CD4-positive, alpha-beta T cell (primary cell): ENCODE results near the gene TAGLN3. TPM values are rescaled to one million over a fixed set of nuclear protein-coding genes. Genes with fewer than 3 reads are reported as not detected.

Experiments used
- ATAC-seq: fragments of 200-7000 bp; cut with Tn5 transposase; one replicate; pipeline ENCODE4 v1.10.0; 2022; ENCODE audit warnings: mild to moderate bottlenecking; ENCODE audit not compliant: poor library complexity
- CTCF ChIA-PET: fragments of 350-600 bp; sonication (Branson Sonifier 250); formaldehyde crosslinking; loops from one replicate; lab custom pipeline; 2021; ENCODE audit warnings: antibody characterized with exemption, inconsistent platforms; lab: Charles Lee
- POLR2A ChIA-PET: fragments of 350-600 bp; sonication (Branson Sonifier 250); formaldehyde crosslinking; loops from one replicate; lab custom pipeline; 2021; ENCODE audit warnings: antibody characterized with exemption, inconsistent platforms; lab: Charles Lee
- DNase-seq, 14 experiments: peaks; one replicate each; pipeline ENCODE4 v3.0.0-alpha.2; 2013 to 2020; ENCODE audit warnings: mixed read lengths in 2 of 14
- H3K27ac ChIP-seq, 2 donors: one replicate each; pipeline versions ENCODE4 v1.5.1 to v1.7.0; 2013; ENCODE audit warnings: low read length in 2 of 2, low read depth in 1 of 2, mild to moderate bottlenecking in 1 of 2
- H3K27me3 ChIP-seq, 2 experiments: 1 replicate in 1 of 2; 2 replicates in 1 of 2; pipeline versions ENCODE4 v1.6.1 to v1.7.0; 2013; ENCODE audit warnings: low read length in 2 of 2, control low read depth in 1 of 2, mild to moderate bottlenecking in 1 of 2, moderate library complexity in 1 of 2; ENCODE audit not compliant: insufficient read depth in 2 of 2, control insufficient read depth in 1 of 2
- H3K36me3 ChIP-seq: one replicate; pipeline ENCODE4 v1.6.1; 2013; ENCODE audit warnings: low read length, control low read depth; ENCODE audit not compliant: insufficient read depth
- H3K4me1 ChIP-seq: one replicate; pipeline ENCODE4 v1.6.1; 2013; ENCODE audit warnings: low read length, control low read depth; ENCODE audit not compliant: insufficient read depth
- H3K4me3 ChIP-seq: one replicate; pipeline ENCODE4 v1.5.1; 2013; ENCODE audit warnings: mild to moderate bottlenecking, low read length, moderate library complexity
- H3K9me3 ChIP-seq, 2 experiments: 1 replicate in 1 of 2; 2 replicates in 1 of 2; pipeline versions ENCODE4 v1.6.1 to v1.7.0; 2013; ENCODE audit warnings: low read length in 2 of 2, mild to moderate bottlenecking in 2 of 2, control low read depth in 1 of 2, moderate library complexity in 1 of 2; ENCODE audit not compliant: control insufficient read depth in 1 of 2, insufficient read depth in 1 of 2
- H3K27ac Mint-ChIP-seq: one replicate; pipeline ENCODE4 v1.8.0; 2020; ENCODE audit warnings: mixed read lengths
- H3K27me3 Mint-ChIP-seq: one replicate; pipeline ENCODE4 v1.8.0; 2021; ENCODE audit warnings: mixed read lengths
- H3K36me3 Mint-ChIP-seq: one replicate; pipeline ENCODE4 v1.8.0; 2021; ENCODE audit warnings: low read depth, mixed read lengths
- H3K4me1 Mint-ChIP-seq: one replicate; pipeline ENCODE4 v1.8.0; 2021; ENCODE audit warnings: low read depth, mixed read lengths
- H3K4me3 Mint-ChIP-seq: one replicate; pipeline ENCODE4 v1.8.0; 2020; ENCODE audit warnings: mild to moderate bottlenecking, mixed read lengths
- H3K9me3 Mint-ChIP-seq: one replicate; pipeline ENCODE4 v1.8.0; 2020; ENCODE audit warnings: mixed read lengths
- CTCF ChIP-seq: fragments of 200-600 bp; IDR thresholded peaks from one replicate; pipeline ENCODE4 v1.8.0; 2022; ENCODE audit warnings: antibody characterized with exemption, mild to moderate bottlenecking
- intact Hi-C, 2 experiments: fragments of 100-400 bp; cut with DNase I in 1 of 2; cut with micrococcal nuclease in 1 of 2; formaldehyde crosslinking; loops; one replicate each; pipeline versions ENCODE4 v1.15.1 to v1.9.0; 2023 to 2025; cut with DNase I, micrococcal nuclease
- total RNA-seq, 174 experiments: library from RNA in 2 of 174; stranded (reverse) in 2 of 174; gene quantifications; one replicate each; pipeline ENCODE4 v1.2.3 and lab custom pipeline; 2021 to 2026

TAGLN3 gene
- total RNA-seq, 2 experiments from 2014 or later, result 0.28 TPM; not detected in 1

GRCh38 chr3:111961461-111962164, 37.1 kb upstream of the TAGLN3 start:
- Mint-ChIP-seq H3K27ac (no peak overlapping the region), H3K4me1 (no peaks in the 10 kb centered on the region), H3K9me3 (no peaks in the 10 kb centered on the region), H3K4me3 (no peak overlapping the region), H3K36me3 (no peaks in the 10 kb centered on the region), H3K27me3 (no peaks in the 10 kb centered on the region)
- H3K4me3 ChIP-seq, result no peak overlapping the region
- H3K27ac ChIP-seq, result no peak overlapping the region
- H3K27me3 ChIP-seq, result no peaks in the 10 kb centered on the region
- H3K36me3 ChIP-seq, result no peaks in the 10 kb centered on the region
- ChIA-PET POLR2A (no interaction called here), CTCF (no interaction called here)
- intact Hi-C loops, result no loop called here
- TF ChIP-seq CTCF, result no peak
- ATAC-seq (no peak), DNase-seq (no peak)
- no peaks in the 10 kb centered on the region for H3K9me3 ChIP-seq
- no peaks in the 10 kb centered on the region for H3K4me1 ChIP-seq

GRCh38 chr3:111963424-111963823, 35.3 kb upstream of the TAGLN3 start:
- ChIA-PET POLR2A (no interaction called here), CTCF (interaction anchor here (0.7 to 2.0 kb wide), 2 partner anchors 246 to 555 kb away, joined by 3 to 5 read pairs; no protein-coding TSS in a partner anchor)
- intact Hi-C loops, result no loop called here
- no peak overlapping the region for H3K27ac ChIP-seq
- Mint-ChIP-seq H3K9me3 (no peaks in the 10 kb centered on the region), H3K27me3 (no peaks in the 10 kb centered on the region), H3K36me3 (no peaks in the 10 kb centered on the region), H3K4me3 (no peak overlapping the region), H3K4me1 (peaks cover 5% of the 10 kb centered on the region), H3K27ac (no peak overlapping the region)
- no peaks in the 10 kb centered on the region for H3K4me1 ChIP-seq
- no peak for TF ChIP-seq CTCF
- ATAC-seq (no peak), DNase-seq (no peak)
- no peaks in the 10 kb centered on the region for H3K36me3 ChIP-seq
- H3K9me3 ChIP-seq, result no peaks in the 10 kb centered on the region
- no peak overlapping the region for H3K4me3 ChIP-seq
- no peaks in the 10 kb centered on the region for H3K27me3 ChIP-seq

- Histone ChIP-seq H3K36me3 (no peaks in the 10 kb centered on the region), H3K9me3 (no peaks in the 10 kb centered on the region), H3K4me1 (no peaks in the 10 kb centered on the region), H3K4me3 (no peak overlapping the region), H3K27me3 (no peaks in the 10 kb centered on the region), H3K27ac (no peak overlapping the region)
- Mint-ChIP-seq H3K36me3 (no peaks in the 10 kb centered on the region), H3K4me3 (no peak overlapping the region), H3K4me1 (peaks cover 5% of the 10 kb centered on the region), H3K27me3 (no peaks in the 10 kb centered on the region), H3K27ac (no peak overlapping the region), H3K9me3 (no peaks in the 10 kb centered on the region)
- CTCF ChIA-PET, result no interaction called here
- ATAC-seq (no peak), DNase-seq (no peak)
- intact Hi-C loops, result no loop called here
- POLR2A ChIA-PET, result interaction anchor here (1.0 to 6.3 kb wide), 2 partner anchors 14 to 248 kb away, joined by 3 to 32 read pairs; partner anchors contain the start of gene ABHD10
- TF ChIP-seq CTCF, result no peak
Observed at GRCh38 chr3:111965484-111965883, 33.2 kb upstream of the TAGLN3 start.
